ENCODE results near the gene RRAS2.

RRAS2 gene

DNA sequence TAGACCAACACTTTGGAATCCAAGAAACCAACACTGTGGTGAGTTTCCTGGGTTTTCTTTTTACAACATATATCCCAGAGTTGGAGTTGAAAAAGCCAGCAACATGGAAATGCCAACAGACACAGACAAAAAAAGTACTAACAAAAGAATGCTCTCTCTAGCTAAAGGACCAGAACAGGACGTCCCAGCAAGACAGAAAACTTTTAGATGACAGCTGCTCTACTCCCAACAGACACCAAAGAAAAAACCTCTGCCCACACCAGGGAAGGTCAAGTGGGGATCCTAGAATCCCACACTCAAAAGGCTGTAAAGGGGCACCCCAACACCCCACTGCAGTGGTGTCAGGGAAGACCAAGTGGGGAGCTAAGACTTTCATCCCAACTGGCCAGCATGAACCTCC lies 23.3 kb downstream of the RRAS2 start:
- no peak for DNase-seq

DNA sequence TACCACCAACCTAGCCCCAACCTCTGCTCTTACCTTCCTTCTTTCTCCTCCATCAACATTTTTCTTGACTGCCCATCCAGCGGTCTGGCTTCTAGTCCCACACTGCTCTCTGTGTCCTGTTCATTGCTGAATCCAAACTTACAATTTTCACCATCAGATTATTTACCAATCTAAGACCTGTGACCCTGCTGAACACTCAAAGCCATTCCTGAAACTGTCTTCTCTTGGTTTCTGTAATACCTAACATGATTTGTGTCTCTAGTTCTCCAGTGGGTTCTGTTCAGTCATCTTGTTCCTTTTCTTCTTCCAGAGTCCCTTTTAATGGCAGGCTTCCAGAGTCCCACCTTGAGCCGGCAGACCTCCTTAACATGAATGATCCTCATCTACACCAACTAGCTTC lies 24.1 kb downstream of the RRAS2 start:
- DNase-seq = no peak

- no peak for DNase-seq
Observed at GRCh38 chr11:14334192-14334591, 24.8 kb downstream of the RRAS2 start.

DNA sequence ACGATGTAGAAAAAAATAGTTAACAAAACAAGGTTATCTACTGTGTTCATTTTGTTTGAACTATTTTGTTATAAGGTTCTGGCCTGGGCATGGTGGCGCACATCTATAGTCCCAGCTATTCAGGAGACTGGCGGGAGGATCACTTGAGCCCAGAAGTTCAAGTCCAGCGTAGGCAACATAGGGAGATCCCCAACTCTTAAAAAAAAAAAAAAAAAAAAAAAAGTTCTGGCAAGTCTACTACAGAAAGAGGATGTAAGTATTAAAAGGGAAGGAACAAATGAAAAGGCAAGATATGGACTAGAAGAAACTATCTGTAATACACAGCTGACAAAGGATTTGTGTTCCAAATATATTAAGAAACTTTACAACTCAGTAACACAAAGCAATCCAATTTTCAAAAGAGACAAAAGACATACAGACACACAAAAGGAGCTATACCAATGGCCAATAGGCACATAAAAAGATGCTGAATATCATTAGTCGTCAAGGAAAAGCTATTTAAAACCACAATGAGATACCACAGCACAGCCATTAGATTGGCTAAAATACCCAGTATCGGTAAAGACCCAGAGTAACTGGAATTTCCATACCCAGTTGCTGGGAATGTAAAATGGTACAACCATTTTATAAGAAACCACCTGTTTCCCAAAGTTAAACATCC lies 27.4 kb downstream of the RRAS2 start:
- no peak for DNase-seq

- no peak for DNase-seq
Observed at GRCh38 chr11:14330881-14331280, 28.1 kb downstream of the RRAS2 start.

DNA sequence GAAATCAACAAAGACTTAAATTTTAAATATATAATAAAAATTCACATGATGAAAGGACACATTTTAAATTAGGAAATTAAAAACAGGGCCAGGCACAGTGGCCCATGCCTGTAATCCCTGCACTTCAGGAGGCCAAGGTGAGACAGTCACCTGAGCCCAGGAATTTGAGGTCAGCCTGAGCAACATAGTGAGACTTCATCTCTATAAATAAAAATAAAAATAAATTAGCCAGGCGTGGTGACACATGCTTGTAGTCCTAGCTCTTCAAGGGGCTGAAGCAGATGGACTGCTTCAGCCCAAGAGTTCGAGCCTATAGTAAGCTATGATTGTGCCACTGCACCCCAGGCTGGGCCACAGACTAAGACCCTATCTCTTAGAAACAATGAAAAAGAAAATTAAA lies 29.3 kb downstream of the RRAS2 start:
- no peak for DNase-seq

DNA sequence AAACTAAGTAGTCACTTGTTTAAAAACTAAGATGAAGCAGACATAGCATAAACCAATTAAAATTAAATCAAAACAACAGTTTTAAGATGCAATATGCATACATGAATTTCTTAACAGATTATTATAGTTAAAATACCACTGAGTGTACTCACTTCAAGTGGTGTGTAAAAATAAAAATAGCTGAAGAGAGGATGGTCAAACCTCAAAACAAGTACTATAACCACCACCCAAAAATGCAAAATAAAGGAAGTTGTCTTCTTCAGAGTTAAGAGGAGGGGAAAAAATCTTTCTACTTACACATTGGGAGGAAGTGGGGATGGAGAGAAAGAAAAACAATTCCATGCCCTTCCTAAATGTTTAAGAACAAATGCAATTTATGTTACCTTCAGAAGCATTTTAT lies 31.9 kb downstream of the RRAS2 start:
- no peak for DNase-seq

DNA sequence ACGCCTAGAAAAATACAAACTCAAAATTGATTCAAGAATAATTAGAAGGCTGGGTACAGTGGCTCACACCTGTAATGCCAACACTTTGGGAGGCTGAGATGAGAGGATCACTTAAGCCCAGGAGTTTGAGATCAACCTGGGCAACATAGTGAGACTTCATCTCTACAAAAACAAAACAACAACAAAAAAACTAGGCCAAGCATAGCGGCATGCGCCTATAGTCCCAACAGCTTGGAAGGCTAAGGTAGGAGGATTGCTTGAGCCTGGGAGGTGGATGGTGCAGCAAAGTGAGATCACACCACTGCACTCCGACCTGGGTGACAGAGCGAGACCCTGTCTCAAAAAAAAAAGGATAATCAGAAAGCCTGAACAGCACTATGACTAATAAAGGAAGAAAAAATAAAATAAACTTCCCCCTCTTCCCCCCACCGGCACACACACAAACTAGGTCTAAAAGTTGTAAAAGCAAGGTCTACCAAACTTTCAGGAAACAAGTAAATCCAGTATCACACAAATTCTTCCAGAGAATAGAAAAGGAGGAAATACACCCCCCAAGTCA lies 35.8 kb downstream of the RRAS2 start:
- no peak for DNase-seq

GRCh38 chr11:14322510-14322909 lies 36.5 kb downstream of the RRAS2 start:
- DNase-seq = no peak

- no peak for DNase-seq
Observed at GRCh38 chr11:14320020-14320419, 39.0 kb downstream of the RRAS2 start.

GRCh38 chr11:14318581-14318981 lies 40.4 kb downstream of the RRAS2 start:
- DNase-seq = no peak

GRCh38 chr11:14317659-14318325 lies 41.2 kb downstream of the RRAS2 start:
- no peak for DNase-seq

DNA sequence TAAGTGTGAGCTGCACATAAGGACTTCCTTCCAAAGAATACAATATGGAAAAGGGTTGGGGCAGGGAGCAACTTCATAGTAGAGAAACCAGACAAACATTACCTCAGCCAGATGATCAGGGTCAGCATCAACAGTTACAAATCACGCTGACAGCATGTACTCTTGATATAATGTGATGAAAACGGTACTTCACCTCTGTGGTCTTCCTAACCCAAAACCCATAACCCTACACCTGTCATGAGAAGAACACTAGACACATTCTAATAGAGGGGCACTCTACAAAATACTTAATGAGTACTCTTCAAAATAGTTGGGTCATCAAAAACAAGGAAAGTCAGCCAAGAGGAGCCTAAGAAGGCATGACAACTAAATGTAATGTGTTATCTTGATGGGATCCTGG lies 43.9 kb downstream of the RRAS2 start:
- DNase-seq = no peak

DNA sequence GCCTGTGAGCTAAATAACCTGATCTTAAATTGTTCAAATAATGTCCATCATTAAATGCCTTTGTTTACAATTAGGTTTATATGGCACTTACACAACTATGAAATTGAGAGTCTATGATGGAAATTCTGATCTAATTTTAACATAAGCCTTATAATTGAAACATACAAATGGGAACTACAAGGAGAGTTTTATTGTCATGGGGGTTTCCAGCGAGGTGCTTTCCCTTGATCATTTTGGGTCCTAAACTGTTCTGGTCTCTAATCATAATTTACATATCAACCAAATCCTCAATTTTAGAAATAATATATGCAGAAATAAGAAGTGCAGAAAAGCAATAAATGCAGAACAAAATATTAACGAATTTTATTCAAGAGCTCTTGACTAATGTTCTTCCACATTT lies 44.9 kb downstream of the RRAS2 start:
- DNase-seq = no peak

DNA sequence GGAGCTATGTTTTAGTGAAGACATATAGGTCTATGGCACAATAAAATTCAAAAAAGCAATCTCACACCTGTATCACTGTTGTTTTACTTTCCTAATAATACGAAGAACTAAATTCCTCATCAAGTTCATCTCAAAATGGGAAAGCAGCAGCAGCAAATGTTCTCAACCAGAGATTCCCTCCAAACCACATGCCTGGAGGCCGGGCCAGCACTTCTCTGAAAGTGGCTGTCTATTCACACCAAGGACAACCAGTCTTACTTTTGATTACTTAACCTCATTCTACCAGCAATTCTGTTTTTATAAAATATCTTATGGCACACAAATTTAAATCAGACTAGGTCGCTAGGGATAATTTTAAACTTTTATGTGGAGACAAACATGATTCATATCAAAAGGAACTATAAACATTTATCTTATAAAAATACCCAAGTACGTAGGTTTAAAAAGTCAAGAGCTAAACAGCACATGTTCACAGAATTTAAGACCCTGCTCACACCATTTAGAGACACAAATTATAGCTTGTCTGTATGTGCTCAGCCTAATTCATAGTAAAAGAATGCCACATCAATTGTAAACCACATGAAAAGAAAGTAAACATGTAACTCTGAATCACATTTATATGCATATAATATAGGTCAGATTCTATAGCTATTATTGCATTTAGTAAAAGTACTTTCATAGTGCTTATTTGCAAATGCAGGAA lies 46.1 kb downstream of the RRAS2 start:
- DNase-seq = no peak

DNA sequence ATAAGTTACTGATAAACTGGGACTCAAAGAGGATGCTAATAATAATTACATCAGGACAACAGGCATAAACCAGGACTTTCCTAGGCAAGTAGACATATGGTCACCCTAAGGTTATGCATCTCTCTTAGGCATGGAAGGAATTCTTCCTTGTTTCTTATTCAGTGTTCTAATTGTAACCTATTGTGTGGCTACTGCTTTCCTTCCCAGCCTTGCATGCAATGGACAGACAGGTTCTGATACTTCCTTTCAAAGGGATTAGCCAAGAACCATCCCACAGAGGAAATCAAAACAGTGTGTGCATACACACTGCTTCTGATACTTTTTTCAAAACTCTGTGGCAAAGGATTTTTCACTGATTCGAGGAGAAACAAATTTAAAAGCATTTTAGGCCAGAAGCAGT lies 48.3 kb downstream of the RRAS2 start:
- DNase-seq = no peak

DNA sequence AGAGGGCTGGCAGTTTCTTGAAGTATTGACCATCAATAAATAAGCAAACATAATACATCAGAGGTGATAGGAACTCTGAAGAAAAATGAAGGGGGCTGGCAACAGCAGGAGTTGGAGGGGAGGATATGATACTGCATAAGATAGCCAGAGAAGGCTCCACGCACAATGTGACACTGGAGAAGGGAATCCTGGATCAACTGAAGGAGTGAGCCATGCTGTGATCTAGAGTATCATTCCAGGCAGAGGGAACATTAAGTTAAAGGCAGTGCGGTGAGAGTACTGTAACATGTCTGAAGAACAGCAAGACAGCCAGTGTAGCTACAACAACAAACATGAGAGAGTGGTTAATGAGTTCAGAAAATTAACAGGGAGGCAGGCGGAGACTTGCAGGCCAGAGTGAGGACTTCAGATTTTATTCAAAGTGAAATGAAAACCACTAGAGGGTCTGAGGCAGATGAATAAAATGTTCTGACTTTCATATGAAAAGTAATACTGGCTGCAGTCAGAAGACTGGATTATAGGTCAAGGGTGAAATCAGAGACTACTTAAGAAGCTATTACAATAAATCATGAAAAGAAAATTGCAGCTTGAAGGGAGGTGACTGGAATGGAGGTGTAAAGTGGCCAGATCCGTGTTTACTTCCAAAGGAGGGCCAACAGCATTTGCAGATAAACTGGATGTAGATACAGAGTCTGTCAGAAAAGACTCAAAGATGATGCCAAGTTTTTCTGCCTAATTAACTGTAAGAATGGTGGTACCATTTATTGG lies 49.4 kb downstream of the RRAS2 start:
- DNase-seq = no peak

DNA sequence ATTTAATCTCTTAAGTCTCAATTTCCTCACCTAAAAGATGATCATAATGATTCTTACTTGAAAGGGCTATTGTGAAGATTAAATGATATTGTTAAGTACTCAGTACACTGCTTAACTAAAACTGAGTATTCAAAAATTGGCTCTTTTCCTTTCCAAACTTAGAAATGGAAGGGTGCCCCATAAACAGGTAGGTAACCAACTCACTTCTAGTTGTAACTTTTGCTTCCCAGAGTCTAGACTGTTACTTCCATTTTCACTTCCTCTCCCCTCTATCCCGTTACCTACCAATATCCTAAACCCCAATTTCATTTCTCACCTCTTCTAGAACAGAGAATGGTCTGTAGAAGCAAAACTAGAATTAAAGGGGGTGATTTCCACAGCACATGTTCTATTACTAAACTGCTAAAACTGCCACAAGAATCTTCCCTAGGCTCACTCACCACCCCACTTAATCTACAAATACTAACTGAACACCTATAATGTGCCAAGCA lies 50.0 kb downstream of the RRAS2 start:
- DNase-seq = no peak

GRCh38 chr11:14308114-14308896 lies 50.7 kb downstream of the RRAS2 start:
- DNase-seq = peak; percentile 15

DNA sequence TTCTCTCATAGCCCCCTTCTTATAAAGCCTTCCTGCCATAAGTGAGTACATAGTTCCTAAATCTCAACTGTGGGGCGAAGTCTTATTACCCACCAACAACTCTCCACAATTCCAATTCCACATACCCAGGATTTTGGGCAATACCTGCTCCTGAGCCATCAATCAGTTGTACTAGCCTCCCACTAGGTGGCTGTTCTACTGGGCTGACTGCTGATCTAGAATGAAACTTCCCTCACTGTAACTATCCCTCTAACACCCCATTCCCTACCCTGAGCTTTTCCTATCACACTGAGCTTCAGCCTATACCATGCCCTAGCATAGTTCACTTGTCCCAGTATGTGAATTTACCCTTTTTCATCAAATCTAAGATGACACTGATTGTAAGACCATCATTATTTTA lies 52.5 kb downstream of the RRAS2 start:
- no peak for DNase-seq

DNA sequence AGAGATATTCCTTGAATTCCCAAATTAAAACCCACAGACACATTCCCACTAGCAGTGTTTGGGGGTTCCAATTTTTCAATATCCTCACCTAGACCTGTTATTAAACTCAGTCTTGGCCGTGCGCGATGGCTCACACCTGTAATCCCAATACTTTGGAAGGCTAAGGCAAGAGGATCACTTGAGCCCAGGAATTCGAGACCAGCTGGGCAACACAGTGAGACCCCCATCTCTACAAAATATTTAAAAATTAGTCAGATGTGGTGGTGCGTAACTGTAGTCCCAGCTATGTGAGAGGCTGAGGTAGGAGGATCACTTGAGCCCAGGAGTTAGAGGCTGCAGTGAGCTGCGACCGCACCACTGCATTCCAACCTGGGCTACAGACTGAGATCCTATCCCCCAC lies 53.3 kb downstream of the RRAS2 start:
- DNase-seq = no peak

GRCh38 chr11:14304601-14305000 lies 54.4 kb downstream of the RRAS2 start:
- no peak for DNase-seq
